Muscle layer of duodenum (tissue), 2 donors: ENCODE measurements around the gene CLASRP.
"Not testable (repeated sequence)": the region's sequence is repeated elsewhere in the genome, so short reads cannot be mapped to it uniquely, and the experiment has no call there.

Experiments
- H3K27ac ChIP-seq: one replicate; pipeline ENCODE4 v1.7.0; 2013; ENCODE audit warnings: mild to moderate bottlenecking, low read length
- H3K27me3 ChIP-seq: one replicate; pipeline ENCODE4 v1.7.0; 2013; ENCODE audit warnings: low read depth, mild to moderate bottlenecking, control low read depth, low read length
- H3K36me3 ChIP-seq, 2 donors: one replicate each; pipeline ENCODE4 v1.7.0; 2013; ENCODE audit warnings: low read length in 2 of 2, control low read depth in 1 of 2, mild to moderate bottlenecking in 1 of 2; ENCODE audit not compliant: insufficient read depth in 2 of 2, control insufficient read depth in 1 of 2
- H3K4me1 ChIP-seq, 2 donors: one replicate each; pipeline ENCODE4 v1.7.0; 2013; ENCODE audit warnings: low read length in 2 of 2, mild to moderate bottlenecking in 2 of 2, control low read depth in 1 of 2, moderate library complexity in 1 of 2; ENCODE audit not compliant: insufficient read depth in 2 of 2, control insufficient read depth in 1 of 2
- H3K4me3 ChIP-seq, 2 donors: one replicate each; pipeline ENCODE4 v1.7.0; 2013; ENCODE audit warnings: low read length in 2 of 2, low read depth in 1 of 2, mild to moderate bottlenecking in 1 of 2
- H3K9me3 ChIP-seq, 2 donors: one replicate each; pipeline ENCODE4 v1.7.0; 2013; ENCODE audit warnings: low read length in 2 of 2, control low read depth in 1 of 2, mild to moderate bottlenecking in 1 of 2; ENCODE audit not compliant: control insufficient read depth in 1 of 2
- donor health status: healthy.

Gene CLASRP

DNA sequence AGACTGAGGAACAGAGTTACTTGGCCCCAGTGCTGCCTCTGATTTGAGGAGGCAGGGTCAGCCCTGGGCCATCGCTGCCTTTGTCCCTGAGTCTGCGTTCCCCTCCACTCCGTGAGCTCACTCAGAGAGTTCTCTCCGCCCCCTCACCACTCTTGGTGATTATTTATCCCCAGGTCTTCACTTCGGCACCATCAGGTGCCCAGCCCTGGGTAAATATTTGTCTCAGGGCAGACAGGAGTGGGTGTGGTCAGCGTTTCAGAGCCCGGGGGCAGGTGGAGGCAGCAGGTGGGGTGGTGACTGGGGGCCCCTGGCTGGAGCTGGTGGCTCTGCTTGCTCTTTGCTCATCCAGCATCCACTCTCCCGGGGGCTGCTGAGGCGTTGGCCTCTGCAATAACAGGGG, 74.8 kb downstream of the CLASRP start:
- Histone ChIP-seq H3K27ac (no peak overlapping the region), H3K4me3 (no peak overlapping the region), H3K4me1 (peaks cover 0 to 23% of the 10 kb centered on the region in 2 donors)

DNA sequence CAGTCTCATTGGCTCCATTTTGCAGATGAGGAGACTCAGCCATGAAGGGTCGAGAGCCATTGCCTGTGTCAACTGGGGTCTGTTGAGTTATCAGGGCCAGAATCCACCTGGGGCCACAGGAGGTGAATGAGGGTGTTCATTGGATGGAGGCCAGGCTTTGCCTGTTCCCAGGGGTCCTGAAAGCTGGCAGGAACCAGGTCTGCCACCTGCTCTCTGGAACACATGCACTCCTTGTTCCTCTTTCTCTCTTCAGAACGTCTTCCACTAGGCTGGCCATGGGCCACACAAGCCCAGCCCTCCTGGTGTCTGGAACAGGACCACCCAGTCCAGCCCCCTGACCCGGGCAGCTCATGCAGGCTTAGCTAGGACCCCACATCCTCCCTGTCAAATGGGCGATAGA, 75.3 kb downstream of the CLASRP start:
- no peaks in the 10 kb centered on the region for H3K27me3 ChIP-seq
- H3K4me1 ChIP-seq = peaks cover 0 to 24% of the 10 kb centered on the region in 2 donors
- no peak overlapping the region for H3K27ac ChIP-seq
- H3K36me3 ChIP-seq = no peaks in the 10 kb centered on the region
- H3K4me3 ChIP-seq = no peak overlapping the region
- no peaks in the 10 kb centered on the region for H3K9me3 ChIP-seq

More for the DNA sequence above, 74.8 kb downstream of the CLASRP start:
- no peaks in the 10 kb centered on the region for H3K9me3 ChIP-seq
- no peaks in the 10 kb centered on the region for H3K27me3 ChIP-seq
- no peaks in the 10 kb centered on the region for H3K36me3 ChIP-seq

DNA sequence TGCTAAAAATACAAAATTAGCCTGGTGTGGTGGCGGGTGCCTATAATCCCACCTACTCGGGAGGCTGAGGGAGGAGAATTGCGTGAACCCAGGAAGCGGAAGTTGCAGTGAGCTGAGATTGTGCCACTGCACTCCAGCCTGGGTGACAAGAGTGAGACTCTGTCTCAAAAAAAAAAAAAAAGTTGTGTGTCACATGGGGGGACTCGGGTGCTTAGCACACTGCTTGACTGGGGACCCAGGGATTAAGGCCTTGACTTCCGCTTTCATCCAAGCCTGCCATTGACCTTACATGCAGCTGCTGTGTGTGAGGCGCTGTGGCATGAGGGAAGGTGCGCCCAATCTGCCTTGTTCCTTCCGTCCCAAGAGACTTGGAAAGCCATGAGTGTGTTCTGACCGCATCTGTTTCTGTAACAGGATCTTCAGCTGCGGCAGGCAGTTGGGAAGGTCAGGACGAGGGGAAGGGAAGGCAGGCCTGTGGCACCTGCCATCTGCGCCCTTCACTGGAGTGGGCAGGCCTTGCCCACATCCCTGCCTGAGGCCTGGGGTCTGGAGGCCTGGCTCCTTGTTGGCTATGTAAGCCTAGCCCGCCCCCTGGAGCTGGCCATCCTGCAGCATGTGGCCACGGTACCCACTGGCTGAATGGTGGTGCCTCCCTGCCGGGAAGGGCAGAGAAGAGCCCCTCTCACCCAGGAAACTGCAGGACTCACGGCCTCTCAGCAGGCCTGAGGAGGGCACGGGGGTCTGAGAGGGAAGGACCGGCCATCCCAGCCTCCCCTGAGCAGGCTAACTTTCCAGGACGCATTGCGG, 77.2 kb downstream of the CLASRP start:
- Histone ChIP-seq H3K27me3 (no peaks in the 10 kb centered on the region), H3K4me1 (peaks cover 0 to 24% of the 10 kb centered on the region in 2 donors), H3K36me3 (no peaks in the 10 kb centered on the region), H3K27ac (no peak overlapping the region), H3K9me3 (no peaks in the 10 kb centered on the region), H3K4me3 (no peak overlapping the region)

DNA sequence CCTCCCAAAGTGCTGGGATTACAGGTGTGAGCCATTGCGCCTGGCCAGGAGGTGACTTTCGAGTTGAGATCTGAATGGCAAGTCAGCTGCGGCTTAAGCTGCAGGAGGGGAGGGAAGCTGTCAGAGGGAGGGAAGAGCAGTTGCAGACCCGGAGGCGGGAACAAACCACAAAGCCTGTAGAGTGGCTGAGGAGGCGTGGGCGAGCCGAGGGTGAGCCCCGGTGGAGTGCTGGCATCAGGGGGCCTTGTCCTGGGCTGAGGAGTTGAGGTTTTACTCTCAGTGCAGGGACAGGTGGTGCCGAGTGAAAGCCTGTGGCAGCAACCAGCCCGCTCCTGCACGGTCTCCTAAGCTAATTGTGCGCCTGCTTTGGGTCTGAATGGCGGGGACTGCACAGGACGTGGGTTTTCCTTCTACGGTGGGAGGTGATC, 78.3 kb downstream of the CLASRP start:
- no peak overlapping the region for H3K27ac ChIP-seq
- no peaks in the 10 kb centered on the region for H3K9me3 ChIP-seq
- no peaks in the 10 kb centered on the region for H3K27me3 ChIP-seq
- H3K4me1 ChIP-seq = peaks cover 2 to 24% of the 10 kb centered on the region in 2 donors
- H3K36me3 ChIP-seq = no peaks in the 10 kb centered on the region
- no peak overlapping the region for H3K4me3 ChIP-seq

DNA sequence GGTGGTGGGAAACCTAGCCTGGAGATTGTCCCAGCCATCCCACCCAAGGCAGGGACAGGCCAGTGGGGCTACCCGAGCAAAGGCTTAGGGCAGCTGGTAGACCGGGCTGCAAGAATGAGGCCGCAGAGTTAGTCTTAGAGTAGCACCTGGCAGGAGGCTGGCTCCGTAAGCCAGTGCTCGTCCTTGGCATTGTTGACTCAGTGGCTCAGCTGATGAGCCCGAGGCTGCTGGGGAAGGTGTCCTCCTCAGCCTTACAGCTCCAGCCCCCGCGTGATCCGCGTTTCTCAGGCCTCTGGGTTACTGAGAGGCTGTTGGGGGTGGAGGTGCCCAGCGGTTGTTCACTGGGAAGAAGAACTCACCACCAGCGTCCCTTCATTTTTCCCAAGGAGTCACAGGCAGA, 78.8 kb downstream of the CLASRP start:
- Histone ChIP-seq H3K36me3 (no peaks in the 10 kb centered on the region), H3K4me3 (no peak overlapping the region), H3K27ac (no peak overlapping the region)

DNA sequence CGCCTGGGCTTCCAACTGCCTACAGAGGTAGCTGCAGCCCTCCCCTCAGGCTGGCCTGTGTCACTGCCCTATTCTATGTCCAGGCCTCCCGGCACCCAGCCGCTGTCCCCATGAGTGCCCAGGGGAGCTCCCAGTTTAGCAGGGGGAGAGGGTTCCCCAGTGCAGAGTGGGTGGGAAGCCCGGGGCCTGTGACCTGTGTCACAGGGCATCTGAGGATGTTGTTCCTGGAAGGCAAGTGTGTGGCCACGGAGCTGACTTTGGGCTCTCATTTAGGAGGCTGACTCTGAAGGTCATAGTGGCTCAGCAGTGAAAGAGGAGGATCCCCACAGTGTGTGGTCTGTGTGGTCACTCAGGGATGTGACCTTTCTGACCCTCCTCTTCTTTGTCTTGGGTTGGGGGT, 79.3 kb downstream of the CLASRP start:
- Histone ChIP-seq H3K9me3 (no peaks in the 10 kb centered on the region), H3K27me3 (no peaks in the 10 kb centered on the region), H3K4me1 (peaks cover 3 to 24% of the 10 kb centered on the region in 2 donors)

More for the DNA sequence above, 78.8 kb downstream of the CLASRP start:
- peaks cover 3 to 24% of the 10 kb centered on the region in 2 donors for H3K4me1 ChIP-seq
- H3K9me3 ChIP-seq = no peaks in the 10 kb centered on the region
- no peaks in the 10 kb centered on the region for H3K27me3 ChIP-seq

DNA sequence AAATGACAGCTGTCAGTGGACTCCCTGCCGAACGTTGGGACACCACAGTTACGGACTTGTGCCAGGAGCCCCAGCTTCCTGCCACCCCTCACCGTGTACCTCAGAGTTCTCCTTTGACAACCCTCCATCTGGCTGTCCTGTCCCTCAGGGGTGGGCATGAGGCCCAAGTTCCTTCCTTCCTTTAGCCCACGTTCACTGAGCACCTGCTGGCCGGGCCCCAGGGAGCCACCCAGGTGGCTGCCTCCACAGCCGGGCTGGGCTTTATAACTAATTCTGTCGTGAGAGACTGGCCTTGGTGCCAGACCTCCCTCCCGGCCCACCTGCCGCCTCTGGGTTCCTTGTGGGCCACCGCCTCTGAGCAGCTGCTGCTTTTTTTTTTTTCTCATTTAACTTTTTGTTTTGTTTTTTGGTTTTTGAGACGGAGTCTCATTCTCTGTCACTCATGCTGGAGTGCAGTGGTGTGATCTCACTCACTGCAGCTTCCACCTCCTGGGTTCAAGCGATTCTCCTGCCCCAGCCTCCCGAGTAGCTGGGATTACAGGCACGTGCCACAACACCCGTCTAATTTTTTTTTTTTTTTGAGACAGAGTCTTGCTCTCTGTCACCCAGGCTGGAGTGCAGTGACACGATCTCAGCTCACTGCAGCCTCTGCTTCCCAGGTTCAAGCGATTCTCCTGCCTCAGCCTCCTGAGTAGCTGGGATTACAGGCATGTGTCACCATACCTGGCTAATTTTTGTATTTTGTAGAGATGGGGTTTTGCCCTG, 79.9 kb downstream of the CLASRP start:
- H3K4me1 ChIP-seq = peaks cover 3 to 24% of the 10 kb centered on the region in 2 donors
- not testable (repeated sequence) for H3K36me3 ChIP-seq, H3K27ac ChIP-seq, H3K27me3 ChIP-seq, H3K4me3 ChIP-seq, H3K9me3 ChIP-seq

More for the DNA sequence above, 79.3 kb downstream of the CLASRP start:
- H3K4me3 ChIP-seq = no peak overlapping the region
- H3K27ac ChIP-seq = no peak overlapping the region
- no peaks in the 10 kb centered on the region for H3K36me3 ChIP-seq

DNA sequence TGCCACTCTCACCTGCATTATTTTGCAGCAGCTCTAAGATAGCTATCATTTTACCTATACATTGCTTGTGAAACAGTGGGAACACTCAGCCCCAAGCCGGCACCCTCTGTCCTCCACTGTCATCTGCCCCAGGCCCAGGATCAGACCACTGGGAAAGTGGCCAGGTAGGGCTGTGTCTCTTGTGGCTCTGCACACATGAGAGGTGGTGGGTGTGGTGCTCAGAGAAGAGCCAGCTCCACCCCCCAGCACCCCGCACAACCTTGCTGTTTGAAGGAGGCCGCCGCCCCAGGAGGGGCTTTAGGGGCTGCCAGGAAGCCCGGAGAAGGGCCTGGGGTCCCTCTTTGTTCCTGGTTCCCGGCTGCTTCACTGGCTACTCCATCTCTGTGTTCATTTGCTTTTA, 80.7 kb downstream of the CLASRP start:
- Histone ChIP-seq H3K4me1 (peaks cover 3 to 24% of the 10 kb centered on the region in 2 donors), H3K4me3 (no peak overlapping the region), H3K27me3 (no peaks in the 10 kb centered on the region), H3K27ac (no peak overlapping the region), H3K9me3 (no peaks in the 10 kb centered on the region), H3K36me3 (no peaks in the 10 kb centered on the region)
